ENCODE measurements around the gene RNF151. TPM values are rescaled to one million over a fixed set of nuclear protein-coding genes. Genes with fewer than 3 reads are reported as not detected.

Gene RNF151
- total RNA-seq, 1 donor from 2014 or later, result not detected

- Mint-ChIP-seq H3K9me3 (ENCODE audit: unreplicated experiment) (no peaks in the 10 kb centered on the region), H3K36me3 (ENCODE audit: low read depth, unreplicated experiment) (no peaks in the 10 kb centered on the region), H3K4me1 (ENCODE audit: unreplicated experiment) (peaks cover 12% of the 10 kb centered on the region), H3K4me3 (ENCODE audit: unreplicated experiment) (peak within 1 kb of the TSS; percentile 98), H3K27ac (ENCODE audit: unreplicated experiment) (peak within 1 kb of the TSS; percentile 99), H3K27me3 (ENCODE audit: unreplicated experiment) (peaks cover 10% of the 10 kb centered on the region)
- DNase-seq (ENCODE audit: low spot score), result peak; percentile 95
- TF ChIP-seq CTCF (IDR thresholded peaks at IDR 0.05; ENCODE audit: unreplicated experiment), result no peak
Measured at GRCh38 chr16:1971796-1972489, 5.3 kb downstream of the RNF151 start, which contains the start of gene TBL3. TSS of gene TBL3 (plus strand) at chr16:1972053. CDS start at chr16:1972165, 112 bp downstream.

GRCh38 chr16:1972490-1972877 lies 5.8 kb downstream of the RNF151 start:
- peak overlapping the region; percentile 98 for H3K4me3 Mint-ChIP-seq (ENCODE audit: unreplicated experiment)
- no peaks in the 10 kb centered on the region for H3K9me3 Mint-ChIP-seq (ENCODE audit: unreplicated experiment)
- H3K27me3 Mint-ChIP-seq (ENCODE audit: unreplicated experiment), result peaks cover 10% of the 10 kb centered on the region
- no peaks in the 10 kb centered on the region for H3K36me3 Mint-ChIP-seq (ENCODE audit: low read depth, unreplicated experiment)
- H3K4me1 Mint-ChIP-seq (ENCODE audit: unreplicated experiment), result peaks cover 12% of the 10 kb centered on the region
- peak overlapping the region; percentile 85 for H3K27ac Mint-ChIP-seq (ENCODE audit: unreplicated experiment)
- no peak for TF ChIP-seq CTCF (IDR thresholded peaks at IDR 0.05; ENCODE audit: unreplicated experiment)
- no peak for DNase-seq (ENCODE audit: low spot score)

GRCh38 chr16:1973461-1974156 lies 7.0 kb downstream of the RNF151 start:
- peaks cover 10% of the 10 kb centered on the region for H3K27me3 Mint-ChIP-seq (ENCODE audit: unreplicated experiment)
- H3K4me3 Mint-ChIP-seq (ENCODE audit: unreplicated experiment), result no peak overlapping the region
- no peak for TF ChIP-seq CTCF (IDR thresholded peaks at IDR 0.05; ENCODE audit: unreplicated experiment)
- no peak overlapping the region for H3K27ac Mint-ChIP-seq (ENCODE audit: unreplicated experiment)
- H3K9me3 Mint-ChIP-seq (ENCODE audit: unreplicated experiment), result no peaks in the 10 kb centered on the region
- no peaks in the 10 kb centered on the region for H3K36me3 Mint-ChIP-seq (ENCODE audit: low read depth, unreplicated experiment)
- peaks cover 12% of the 10 kb centered on the region for H3K4me1 Mint-ChIP-seq (ENCODE audit: unreplicated experiment)
- DNase-seq (ENCODE audit: low spot score), result no peak

- peaks cover 12% of the 10 kb centered on the region for H3K4me1 Mint-ChIP-seq (ENCODE audit: unreplicated experiment)
- H3K36me3 Mint-ChIP-seq (ENCODE audit: low read depth, unreplicated experiment), result no peaks in the 10 kb centered on the region
- H3K27me3 Mint-ChIP-seq (ENCODE audit: unreplicated experiment), result peaks cover 10% of the 10 kb centered on the region
- DNase-seq (ENCODE audit: low spot score), result no peak
- no peak for TF ChIP-seq CTCF (IDR thresholded peaks at IDR 0.05; ENCODE audit: unreplicated experiment)
- no peaks in the 10 kb centered on the region for H3K9me3 Mint-ChIP-seq (ENCODE audit: unreplicated experiment)
- H3K4me3 Mint-ChIP-seq (ENCODE audit: unreplicated experiment), result no peak overlapping the region
- no peak overlapping the region for H3K27ac Mint-ChIP-seq (ENCODE audit: unreplicated experiment)
Measured at GRCh38 chr16:1974157-1975070, 7.8 kb downstream of the RNF151 start.

All from endothelial cell (in vitro differentiated cells).